HepG2 (cell line): ENCODE data around the gene NCOA5. TPM values are rescaled to one million over a fixed set of nuclear protein-coding genes. Genes with fewer than 3 reads are reported as not detected.
A peak's percentile ranks its signal among the peaks of the same experiment; 100 is the strongest.

Source experiments
- CHD2 ChIP-seq: IDR thresholded peaks from 2 replicates; pipeline ENCODE4 v1.6.1; 2011; ENCODE audit warnings: low read depth, low read length, improper control_type of control experiment
- FOXP1 ChIP-seq, 2 experiments: fragments of 450-650 bp in 1 of 2; IDR thresholded peaks; 2 replicates each; pipeline ENCODE4 v1.6.1; 2017 to 2018; ENCODE audit warnings: antibody characterized with exemption in 1 of 2
- JUNB ChIP-seq: sonication (generic); formaldehyde crosslinking; IDR thresholded peaks from 2 replicates; pipeline ENCODE4 v1.8.0; 2022; ENCODE audit warnings: missing genetic modification reagents, mild to moderate bottlenecking, borderline replicate concordance
- MEIS2 ChIP-seq: sonication (generic); formaldehyde crosslinking; IDR thresholded peaks from 2 replicates; pipeline ENCODE4 v1.9.0; 2021; ENCODE audit warnings: mild to moderate bottlenecking, missing genetic modification reagents
- SETDB1 ChIP-seq: sonication (generic); formaldehyde crosslinking; IDR thresholded peaks from 2 replicates; pipeline ENCODE4 v1.5.1; 2020; ENCODE audit warnings: missing genetic modification reagents, mild to moderate bottlenecking, borderline replicate concordance
- ZNF224 ChIP-seq: sonication (generic); formaldehyde crosslinking; IDR thresholded peaks from 2 replicates; pipeline ENCODE4 v1.5.0; 2020; ENCODE audit warnings: mild to moderate bottlenecking, missing genetic modification reagents
- ZNF33A ChIP-seq: sonication (generic); formaldehyde crosslinking; IDR thresholded peaks from 2 replicates; pipeline ENCODE4 v1.5.1; 2020; ENCODE audit warnings: missing genetic modification reagents, mild to moderate bottlenecking, moderate library complexity, borderline replicate concordance
- polyA plus RNA-seq, 8 experiments: library from polyadenylated mRNA; depleted of rRNA in 3 of 8; stranded (reverse) in 7 of 8; unstranded in 1 of 8; fragments of >200 nt; fragmentation: Illumina TruSeq in 4 of 8; extraction: Trizol in 4 of 8; gene quantifications; 2 replicates each; pipeline versions ENCODE4 v1.2.1 to v1.2.3, GENCODE V29; 2011 to 2016; ENCODE audit warnings: low read depth in 4 of 8, missing spikeins in 1 of 8, mixed read lengths in 1 of 8; ENCODE audit not compliant: insufficient read depth in 1 of 8
- total RNA-seq, 5 experiments: library from RNA; depleted of rRNA; stranded (reverse); fragments of >200 nt; fragmentation: Illumina TruSeq; extraction: Trizol; gene quantifications; 2 replicates each; pipeline ENCODE4 v1.2.3, GENCODE V29; 2016; ENCODE audit warnings: low read depth in 1 of 5
- TF ChIP-seq, protein P1 (sequence below), 2 experiments: fragments of 450-650 bp in 1 of 2; sonication (generic) in 1 of 2; formaldehyde crosslinking in 1 of 2; IDR thresholded peaks; 2 replicates each; pipeline versions ENCODE4 v1.6.1 to v1.8.0; 2016 to 2022; ENCODE audit warnings: antibody characterized with exemption in 1 of 2, mild to moderate bottlenecking in 1 of 2, missing genetic modification reagents in 1 of 2
- TF ChIP-seq, protein P2 (sequence below): sonication (generic); formaldehyde crosslinking; IDR thresholded peaks from 2 replicates; pipeline ENCODE4 v1.4.0; 2020; ENCODE audit warnings: missing genetic modification reagents, mild to moderate bottlenecking, borderline replicate concordance
- TF ChIP-seq, protein P3 (sequence below): sonication (generic); formaldehyde crosslinking; IDR thresholded peaks from 2 replicates; pipeline ENCODE4 v1.4.0; 2020; ENCODE audit warnings: missing genetic modification reagents
- TF ChIP-seq, protein P4 (sequence below): sonication (generic); formaldehyde crosslinking; IDR thresholded peaks from 2 replicates; pipeline ENCODE4 v1.5.1; 2020; ENCODE audit warnings: mild to moderate bottlenecking, missing genetic modification reagents, moderate library complexity

NCOA5 gene
- total and polyA plus RNA-seq, 2 of the 13 experiments (the other 11 are each of a cell fraction or from before 2014, with no cell fraction given): 16.5 to 28.4 TPM

DNA sequence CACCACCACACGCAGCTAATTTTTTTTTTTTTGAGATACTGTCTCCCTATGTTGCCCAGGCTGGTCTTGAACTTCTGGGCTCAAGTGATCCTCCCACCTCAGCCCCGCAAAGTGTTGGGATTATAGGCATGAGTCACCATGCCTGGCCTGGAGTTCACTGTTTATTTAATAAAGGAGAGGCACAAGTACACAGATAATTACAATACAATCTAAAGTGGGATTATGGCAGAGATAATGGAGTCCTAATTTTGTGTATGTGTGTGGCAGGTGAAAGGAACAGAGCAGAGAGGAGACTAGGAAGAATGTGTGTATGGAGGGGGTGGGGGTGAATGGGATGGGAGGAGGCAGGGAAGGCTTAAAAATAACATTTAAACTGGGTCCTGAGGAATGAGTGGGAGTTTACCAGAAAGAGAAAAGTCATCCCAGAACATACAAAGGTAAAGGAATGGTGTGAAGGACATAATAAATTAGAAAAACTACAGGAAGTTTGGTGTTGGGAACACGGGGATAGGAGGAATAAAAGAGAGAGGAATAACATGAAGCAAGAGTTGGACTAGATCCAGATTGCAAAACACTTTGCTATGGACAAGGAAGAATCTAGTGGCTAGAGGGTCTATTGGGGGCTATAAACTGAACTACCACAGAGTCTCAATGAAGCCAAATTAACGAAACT is 4.4 kb downstream of the NCOA5 start (continued):
- TF ChIP-seq, protein P1, sequence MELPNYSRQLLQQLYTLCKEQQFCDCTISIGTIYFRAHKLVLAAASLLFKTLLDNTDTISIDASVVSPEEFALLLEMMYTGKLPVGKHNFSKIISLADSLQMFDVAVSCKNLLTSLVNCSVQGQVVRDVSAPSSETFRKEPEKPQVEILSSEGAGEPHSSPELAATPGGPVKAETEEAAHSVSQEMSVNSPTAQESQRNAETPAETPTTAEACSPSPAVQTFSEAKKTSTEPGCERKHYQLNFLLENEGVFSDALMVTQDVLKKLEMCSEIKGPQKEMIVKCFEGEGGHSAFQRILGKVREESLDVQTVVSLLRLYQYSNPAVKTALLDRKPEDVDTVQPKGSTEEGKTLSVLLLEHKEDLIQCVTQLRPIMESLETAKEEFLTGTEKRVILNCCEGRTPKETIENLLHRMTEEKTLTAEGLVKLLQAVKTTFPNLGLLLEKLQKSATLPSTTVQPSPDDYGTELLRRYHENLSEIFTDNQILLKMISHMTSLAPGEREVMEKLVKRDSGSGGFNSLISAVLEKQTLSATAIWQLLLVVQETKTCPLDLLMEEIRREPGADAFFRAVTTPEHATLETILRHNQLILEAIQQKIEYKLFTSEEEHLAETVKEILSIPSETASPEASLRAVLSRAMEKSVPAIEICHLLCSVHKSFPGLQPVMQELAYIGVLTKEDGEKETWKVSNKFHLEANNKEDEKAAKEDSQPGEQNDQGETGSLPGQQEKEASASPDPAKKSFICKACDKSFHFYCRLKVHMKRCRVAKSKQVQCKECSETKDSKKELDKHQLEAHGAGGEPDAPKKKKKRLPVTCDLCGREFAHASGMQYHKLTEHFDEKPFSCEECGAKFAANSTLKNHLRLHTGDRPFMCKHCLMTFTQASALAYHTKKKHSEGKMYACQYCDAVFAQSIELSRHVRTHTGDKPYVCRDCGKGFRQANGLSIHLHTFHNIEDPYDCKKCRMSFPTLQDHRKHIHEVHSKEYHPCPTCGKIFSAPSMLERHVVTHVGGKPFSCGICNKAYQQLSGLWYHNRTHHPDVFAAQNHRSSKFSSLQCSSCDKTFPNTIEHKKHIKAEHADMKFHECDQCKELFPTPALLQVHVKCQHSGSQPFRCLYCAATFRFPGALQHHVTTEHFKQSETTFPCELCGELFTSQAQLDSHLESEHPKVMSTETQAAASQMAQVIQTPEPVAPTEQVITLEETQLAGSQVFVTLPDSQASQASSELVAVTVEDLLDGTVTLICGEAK (IDR thresholded peaks at IDR 0.05): no peak
- TF ChIP-seq, protein P1 (CRISPR knock-in tag; IDR thresholded peaks at IDR 0.05): no peak
- TF ChIP-seq SETDB1 (CRISPR knock-in tag): no peak
- TF ChIP-seq CHD2: no peak
- no peak for TF ChIP-seq ZNF33A
- TF ChIP-seq, protein P2, sequence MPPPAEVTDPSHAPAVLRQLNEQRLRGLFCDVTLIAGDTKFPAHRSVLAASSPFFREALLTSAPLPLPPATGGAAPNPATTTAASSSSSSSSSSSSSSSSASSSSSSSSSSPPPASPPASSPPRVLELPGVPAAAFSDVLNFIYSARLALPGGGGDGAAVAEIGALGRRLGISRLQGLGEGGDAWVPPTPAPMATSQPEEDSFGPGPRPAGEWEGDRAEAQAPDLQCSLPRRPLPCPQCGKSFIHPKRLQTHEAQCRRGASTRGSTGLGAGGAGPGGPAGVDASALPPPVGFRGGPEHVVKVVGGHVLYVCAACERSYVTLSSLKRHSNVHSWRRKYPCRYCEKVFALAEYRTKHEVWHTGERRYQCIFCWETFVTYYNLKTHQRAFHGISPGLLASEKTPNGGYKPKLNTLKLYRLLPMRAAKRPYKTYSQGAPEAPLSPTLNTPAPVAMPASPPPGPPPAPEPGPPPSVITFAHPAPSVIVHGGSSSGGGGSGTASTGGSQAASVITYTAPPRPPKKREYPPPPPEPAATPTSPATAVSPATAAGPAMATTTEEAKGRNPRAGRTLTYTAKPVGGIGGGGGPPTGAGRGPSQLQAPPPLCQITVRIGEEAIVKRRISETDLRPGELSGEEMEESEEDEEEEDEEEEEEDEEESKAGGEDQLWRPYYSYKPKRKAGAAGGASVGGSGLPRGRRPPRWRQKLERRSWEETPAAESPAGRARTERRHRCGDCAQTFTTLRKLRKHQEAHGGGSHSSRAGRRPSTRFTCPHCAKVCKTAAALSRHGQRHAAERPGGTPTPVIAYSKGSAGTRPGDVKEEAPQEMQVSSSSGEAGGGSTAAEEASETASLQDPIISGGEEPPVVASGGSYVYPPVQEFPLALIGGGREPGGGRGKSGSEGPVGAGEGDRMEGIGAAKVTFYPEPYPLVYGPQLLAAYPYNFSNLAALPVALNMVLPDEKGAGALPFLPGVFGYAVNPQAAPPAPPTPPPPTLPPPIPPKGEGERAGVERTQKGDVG (CRISPR knock-in tag): no peak
- no peak for TF ChIP-seq ZNF224
- TF ChIP-seq, protein P3, sequence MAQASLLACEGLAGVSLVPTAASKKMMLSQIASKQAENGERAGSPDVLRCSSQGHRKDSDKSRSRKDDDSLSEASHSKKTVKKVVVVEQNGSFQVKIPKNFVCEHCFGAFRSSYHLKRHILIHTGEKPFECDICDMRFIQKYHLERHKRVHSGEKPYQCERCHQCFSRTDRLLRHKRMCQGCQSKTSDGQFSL: no peak
- TF ChIP-seq, protein P4, sequence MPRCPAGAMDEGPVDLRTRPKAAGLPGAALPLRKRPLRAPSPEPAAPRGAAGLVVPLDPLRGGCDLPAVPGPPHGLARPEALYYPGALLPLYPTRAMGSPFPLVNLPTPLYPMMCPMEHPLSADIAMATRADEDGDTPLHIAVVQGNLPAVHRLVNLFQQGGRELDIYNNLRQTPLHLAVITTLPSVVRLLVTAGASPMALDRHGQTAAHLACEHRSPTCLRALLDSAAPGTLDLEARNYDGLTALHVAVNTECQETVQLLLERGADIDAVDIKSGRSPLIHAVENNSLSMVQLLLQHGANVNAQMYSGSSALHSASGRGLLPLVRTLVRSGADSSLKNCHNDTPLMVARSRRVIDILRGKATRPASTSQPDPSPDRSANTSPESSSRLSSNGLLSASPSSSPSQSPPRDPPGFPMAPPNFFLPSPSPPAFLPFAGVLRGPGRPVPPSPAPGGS: no peak
- peak; percentile 72 for TF ChIP-seq JUNB (CRISPR knock-in tag)
- no peak for TF ChIP-seq MEIS2 (CRISPR knock-in tag)
- no peak for TF ChIP-seq FOXP1 (IDR thresholded peaks at IDR 0.05)
- peak; percentile 55 for TF ChIP-seq FOXP1 (CRISPR knock-in tag; IDR thresholded peaks at IDR 0.05)
